Anterior cingulate cortex (tissue), 58 donors: ENCODE data around the gene EEF1AKMT2.
"Not testable (repeated sequence)": the region's sequence is repeated elsewhere in the genome, so short reads cannot be mapped to it uniquely, and the experiment has no call there.

ENCODE experiments used
- DNase-seq, 58 donors: peaks; one replicate each; lab custom pipeline; 2025; lab: John Stamatoyannopoulos, UW

Gene EEF1AKMT2

GRCh38 chr10:124756156-124756903 is 35.4 kb downstream of the EEF1AKMT2 start:
- DNase-seq: no peak

- no peak for DNase-seq
These were observed 36.1 kb downstream of the EEF1AKMT2 start for GRCh38 chr10:124755581-124755980.

- DNase-seq: no peak
These were observed 37.5 kb downstream of the EEF1AKMT2 start for GRCh38 chr10:124754227-124754626.

GRCh38 chr10:124748953-124749645 is 42.6 kb downstream of the EEF1AKMT2 start:
- DNase-seq: no peak

GRCh38 chr10:124748166-124748565 is 43.5 kb downstream of the EEF1AKMT2 start:
- no peak for DNase-seq

- no peak for DNase-seq
These were observed 43.9 kb downstream of the EEF1AKMT2 start for GRCh38 chr10:124747745-124748144.

GRCh38 chr10:124746992-124747391 is 44.7 kb downstream of the EEF1AKMT2 start:
- DNase-seq: no peak

GRCh38 chr10:124746447-124746846 is 45.2 kb downstream of the EEF1AKMT2 start:
- DNase-seq: not testable (repeated sequence)

- peak in 1 of 58 donors; percentile 69 for DNase-seq
These were observed 46.0 kb downstream of the EEF1AKMT2 start for GRCh38 chr10:124745673-124746072.

GRCh38 chr10:124745252-124745651 is 46.4 kb downstream of the EEF1AKMT2 start:
- no peak for DNase-seq

- DNase-seq: peak in 47 of 58 donors; percentile 38 to 86 (median 75)
These were observed 47.3 kb downstream of the EEF1AKMT2 start, which contains the start of gene FAM53B for GRCh38 chr10:124744102-124745050. Gene FAM53B, minus strand, starts transcription at chr10:124744378. Its CDS starts 37,665 bp downstream, at chr10:124706713.

GRCh38 chr10:124743191-124744101 is 48.2 kb downstream of the EEF1AKMT2 start:
- peak in 4 of 58 donors; percentile 31 to 66 (median 47) for DNase-seq

- DNase-seq: peak in 11 of 58 donors; percentile 37 to 78 (median 47)
These were observed 49.1 kb downstream of the EEF1AKMT2 start for GRCh38 chr10:124742413-124743190.

- peak in 4 of 58 donors; percentile 44 to 47 (median 46) for DNase-seq
These were observed 49.7 kb downstream of the EEF1AKMT2 start for GRCh38 chr10:124741922-124742412.

- DNase-seq: peak in 52 of 58 donors; percentile 43 to 93 (median 76)
These were observed 50.3 kb downstream of the EEF1AKMT2 start for GRCh38 chr10:124741281-124741921.

GRCh38 chr10:124740369-124741280 is 51.1 kb downstream of the EEF1AKMT2 start:
- peak in 40 of 58 donors; percentile 27 to 73 (median 56) for DNase-seq

GRCh38 chr10:124739986-124740368 is 51.7 kb downstream of the EEF1AKMT2 start:
- no peak for DNase-seq
